MG63 (cell line): Measurements from ENCODE around the gene SAMD1. TPM values are rescaled to one million over a fixed set of nuclear protein-coding genes. Genes with fewer than 3 reads are reported as not detected.

Source experiments
- DNase-seq: peaks from one replicate; pipeline ENCODE4 v3.0.0-alpha.2; 2020
- H3K27me3 ChIP-seq: fragments of 250-450 bp; sonication (Bioruptor Pico); 2 replicates; pipeline ENCODE4 v1.5.1; 2020; ENCODE audit warnings: mild to moderate bottlenecking, moderate library complexity
- H3K36me3 ChIP-seq: fragments of 250-450 bp; sonication (Bioruptor Pico); 2 replicates; pipeline ENCODE4 v1.5.1; 2020; ENCODE audit warnings: mild to moderate bottlenecking, moderate library complexity
- H3K4me3 ChIP-seq: fragments of 250-450 bp; sonication (Bioruptor Pico); 2 replicates; pipeline ENCODE4 v1.5.1; 2020; ENCODE audit warnings: mild to moderate bottlenecking, moderate library complexity
- H3K9me3 ChIP-seq: fragments of 250-450 bp; sonication (Bioruptor Pico); 2 replicates; pipeline ENCODE4 v1.5.1; 2020; ENCODE audit warnings: mild to moderate bottlenecking, moderate library complexity
- total RNA-seq: library from RNA; depleted of rRNA; stranded (reverse); fragments of >200 nt; shearing (Covaris generic); gene quantifications from 2 replicates; pipeline ENCODE4 v1.2.3, GENCODE V29; 2014; ENCODE audit warnings: low replicate concordance; rRNA removed

SAMD1 gene
- 41.9 and 99.7 TPM in 2 replicates for total RNA-seq

- Histone ChIP-seq H3K27me3 (no peaks in the 10 kb centered on the region), H3K9me3 (peaks cover 9% of the 10 kb centered on the region), H3K4me3 (peak within 1 kb of the TSS; percentile 78), H3K36me3 (peaks cover 29% of the 10 kb centered on the region)
- peak; percentile 93 for DNase-seq
Observed at GRCh38 chr19:14090509-14091080, at the start of gene SAMD1. TSS of gene SAMD1 (minus strand) at chr19:14090751.

- Histone ChIP-seq H3K27me3 (no peaks in the 10 kb centered on the region), H3K9me3 (no peaks in the 10 kb centered on the region), H3K36me3 (no peaks in the 10 kb centered on the region), H3K4me3 (no peak overlapping the region)
- DNase-seq, result no peak
Observed at GRCh38 chr19:14139944-14140343, 49.4 kb upstream of the SAMD1 start.

GRCh38 chr19:14138576-14139265 lies 48.2 kb upstream of the SAMD1 start:
- peaks cover 8% of the 10 kb centered on the region for H3K36me3 ChIP-seq
- H3K27me3 ChIP-seq, result no peaks in the 10 kb centered on the region
- H3K9me3 ChIP-seq, result no peaks in the 10 kb centered on the region
- no peak overlapping the region for H3K4me3 ChIP-seq
- no peak for DNase-seq

- Histone ChIP-seq H3K4me3 (peak within 1 kb of the TSS; percentile 91), H3K9me3 (no peaks in the 10 kb centered on the region), H3K36me3 (peaks cover 17% of the 10 kb centered on the region), H3K27me3 (no peaks in the 10 kb centered on the region)
- peak; percentile 100 for DNase-seq
Observed at GRCh38 chr19:14136509-14137281, 46.1 kb upstream of the SAMD1 start, which contains the start of gene ASF1B. TSS of gene ASF1B (minus strand) at chr19:14136589. CDS start at chr19:14136456, 133 bp downstream.

- DNase-seq, result no peak
Observed at GRCh38 chr19:14135985-14136508, 45.5 kb upstream of the SAMD1 start.

GRCh38 chr19:14135355-14135754 lies 44.8 kb upstream of the SAMD1 start:
- Histone ChIP-seq H3K27me3 (no peaks in the 10 kb centered on the region), H3K4me3 (peak overlapping the region; percentile 91), H3K9me3 (no peaks in the 10 kb centered on the region), H3K36me3 (peaks cover 17% of the 10 kb centered on the region)
- DNase-seq, result no peak

More at GRCh38 chr19:14135985-14136508, 45.5 kb upstream of the SAMD1 start:
- H3K27me3 ChIP-seq, result no peaks in the 10 kb centered on the region
- H3K36me3 ChIP-seq, result peaks cover 17% of the 10 kb centered on the region
- no peaks in the 10 kb centered on the region for H3K9me3 ChIP-seq
- peak overlapping the region; percentile 91 for H3K4me3 ChIP-seq

GRCh38 chr19:14127929-14128509 lies 37.5 kb upstream of the SAMD1 start:
- DNase-seq, result no peak
- H3K4me3 ChIP-seq, result no peak overlapping the region
- H3K36me3 ChIP-seq, result peaks cover 43% of the 10 kb centered on the region
- H3K27me3 ChIP-seq, result no peaks in the 10 kb centered on the region
- no peaks in the 10 kb centered on the region for H3K9me3 ChIP-seq

GRCh38 chr19:14127176-14127575 lies 36.6 kb upstream of the SAMD1 start:
- DNase-seq, result no peak
- Histone ChIP-seq H3K4me3 (no peak overlapping the region), H3K9me3 (no peaks in the 10 kb centered on the region), H3K36me3 (peaks cover 41% of the 10 kb centered on the region), H3K27me3 (no peaks in the 10 kb centered on the region)

GRCh38 chr19:14122924-14123323 lies 32.4 kb upstream of the SAMD1 start:
- H3K27me3 ChIP-seq, result no peaks in the 10 kb centered on the region
- DNase-seq, result no peak
- no peaks in the 10 kb centered on the region for H3K9me3 ChIP-seq
- peaks cover 32% of the 10 kb centered on the region for H3K36me3 ChIP-seq
- no peak overlapping the region for H3K4me3 ChIP-seq

GRCh38 chr19:14120497-14120780 lies 29.9 kb upstream of the SAMD1 start:
- H3K27me3 ChIP-seq, result no peaks in the 10 kb centered on the region
- H3K9me3 ChIP-seq, result no peaks in the 10 kb centered on the region
- H3K4me3 ChIP-seq, result no peak overlapping the region
- peaks cover 19% of the 10 kb centered on the region for H3K36me3 ChIP-seq
- no peak for DNase-seq

- Histone ChIP-seq H3K9me3 (no peaks in the 10 kb centered on the region), H3K27me3 (no peaks in the 10 kb centered on the region), H3K4me3 (no peak overlapping the region), H3K36me3 (peaks cover 14% of the 10 kb centered on the region)
- no peak for DNase-seq
Observed at GRCh38 chr19:14119644-14120496, 29.3 kb upstream of the SAMD1 start.

- Histone ChIP-seq H3K27me3 (no peaks in the 10 kb centered on the region), H3K4me3 (no peak overlapping the region), H3K9me3 (no peaks in the 10 kb centered on the region), H3K36me3 (peaks cover 9% of the 10 kb centered on the region)
- no peak for DNase-seq
Observed at GRCh38 chr19:14119146-14119545, 28.6 kb upstream of the SAMD1 start.

- Histone ChIP-seq H3K36me3 (peaks cover 6% of the 10 kb centered on the region), H3K4me3 (peak overlapping the region; percentile 47), H3K9me3 (no peaks in the 10 kb centered on the region), H3K27me3 (no peaks in the 10 kb centered on the region)
- peak; percentile 41 for DNase-seq
Observed at GRCh38 chr19:14118165-14119051, 27.9 kb upstream of the SAMD1 start.

- Histone ChIP-seq H3K4me3 (peak within 1 kb of the TSS; percentile 77), H3K27me3 (no peaks in the 10 kb centered on the region), H3K9me3 (no peaks in the 10 kb centered on the region), H3K36me3 (peaks cover 6% of the 10 kb centered on the region)
- DNase-seq, result peak; percentile 100
Observed at GRCh38 chr19:14117668-14118164, 27.2 kb upstream of the SAMD1 start, which contains the start of gene PRKACA. TSS of gene PRKACA (minus strand) at chr19:14117762. CDS start at chr19:14117547, 215 bp downstream.
